ENCODE data around the gene MBNL2. TPM values are rescaled to one million over a fixed set of nuclear protein-coding genes. Genes with fewer than 3 reads are reported as not detected.

Gene MBNL2
- total RNA-seq, 4 donors from 2014 or later = 113 to 129 (median 118) TPM

- no peak for ATAC-seq
- no peaks in the 10 kb centered on the region for H3K9me3 ChIP-seq
- no peak overlapping the region for H3K27ac ChIP-seq
- peaks cover 5 to 9% (median 7%) of the 10 kb centered on the region in 3 donors for H3K4me1 ChIP-seq
- H3K36me3 ChIP-seq = no peaks in the 10 kb centered on the region
- WGBS, 2 donors (ENCODE audit: low coverage in 1 of 2) = 70 to 85% methylated on average over 2 of the region's 2 CpGs
- TF ChIP-seq POLR2A (IDR thresholded peaks at IDR 0.05) (no peak), EP300 (IDR thresholded peaks at IDR 0.05) (no peak), CTCF (IDR thresholded peaks at IDR 0.05) (no peak), POLR2AphosphoS5 (IDR thresholded peaks at IDR 0.05) (no peak)
- no peaks in the 10 kb centered on the region for H3K27me3 ChIP-seq
- H3K4me3 ChIP-seq = no peak overlapping the region
Measured at GRCh38 chr13:97219226-97219625, 2.9 kb upstream of the MBNL2 start.

DNA sequence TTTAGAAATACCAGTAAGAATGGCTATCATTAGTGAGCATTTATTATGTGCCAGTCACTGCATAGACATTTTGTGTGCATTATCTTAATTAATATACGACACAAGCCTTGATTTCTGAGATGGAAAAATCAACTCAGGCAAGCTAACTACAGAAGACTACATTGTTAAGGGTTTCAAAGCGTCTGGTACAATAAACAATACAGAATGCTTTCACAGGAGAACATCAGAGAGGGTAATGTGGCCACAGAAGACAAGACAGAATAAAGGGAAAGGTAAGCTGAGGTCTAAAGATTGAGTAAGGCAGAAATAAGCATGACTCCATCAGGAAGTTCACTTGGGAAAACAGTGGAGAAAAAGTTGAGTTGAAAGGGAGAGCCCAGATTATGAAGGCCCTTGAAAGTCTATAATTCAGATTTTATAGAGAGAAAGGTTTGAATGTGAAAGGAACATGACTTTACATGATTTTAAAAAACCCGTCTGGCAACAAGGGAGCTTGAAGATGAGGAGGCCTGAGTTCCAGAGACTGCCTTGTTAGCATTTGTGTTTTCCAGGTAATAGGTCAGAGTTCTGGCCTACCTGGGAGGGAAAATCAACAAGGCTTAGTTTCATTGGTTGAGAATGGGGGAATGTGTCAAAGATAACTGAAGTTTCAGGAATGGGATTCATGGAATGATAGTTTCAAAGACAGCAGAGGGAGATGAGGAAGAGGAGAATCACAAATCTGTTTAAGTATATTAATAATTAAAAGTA is 1.8 kb upstream of the MBNL2 start:
- Histone ChIP-seq H3K27me3 (no peaks in the 10 kb centered on the region), H3K9me3 (no peaks in the 10 kb centered on the region), H3K36me3 (no peaks in the 10 kb centered on the region), H3K27ac (peak overlapping the region in 1 of 4 donors; percentile 96), H3K4me3 (no peak overlapping the region), H3K4me1 (peaks cover 5 to 16% (median 7%) of the 10 kb centered on the region in 3 donors)
- no peak for TF ChIP-seq POLR2AphosphoS5 (IDR thresholded peaks at IDR 0.05)
- ATAC-seq = no peak
- 45 to 72% methylated on average over 3 of the region's 3 CpGs for WGBS, 2 donors (ENCODE audit: low coverage in 1 of 2)

GRCh38 chr13:97221046-97221445 is 1.1 kb upstream of the MBNL2 start:
- WGBS, 2 donors (ENCODE audit: low coverage in 1 of 2) = 82 to 83% methylated on average over 2 of the region's 2 CpGs
- Histone ChIP-seq H3K27me3 (no peaks in the 10 kb centered on the region), H3K27ac (peak overlapping the region; percentile 93 to 98 (median 96)), H3K36me3 (no peaks in the 10 kb centered on the region), H3K9me3 (no peaks in the 10 kb centered on the region), H3K4me1 (peaks cover 5 to 23% (median 7%) of the 10 kb centered on the region in 3 donors), H3K4me3 (no peak overlapping the region)
- TF ChIP-seq POLR2AphosphoS5 (IDR thresholded peaks at IDR 0.05) (no peak), EP300 (IDR thresholded peaks at IDR 0.05) (no peak), CTCF (IDR thresholded peaks at IDR 0.05) (no peak), POLR2A (IDR thresholded peaks at IDR 0.05) (no peak)
- ATAC-seq = no peak

DNA sequence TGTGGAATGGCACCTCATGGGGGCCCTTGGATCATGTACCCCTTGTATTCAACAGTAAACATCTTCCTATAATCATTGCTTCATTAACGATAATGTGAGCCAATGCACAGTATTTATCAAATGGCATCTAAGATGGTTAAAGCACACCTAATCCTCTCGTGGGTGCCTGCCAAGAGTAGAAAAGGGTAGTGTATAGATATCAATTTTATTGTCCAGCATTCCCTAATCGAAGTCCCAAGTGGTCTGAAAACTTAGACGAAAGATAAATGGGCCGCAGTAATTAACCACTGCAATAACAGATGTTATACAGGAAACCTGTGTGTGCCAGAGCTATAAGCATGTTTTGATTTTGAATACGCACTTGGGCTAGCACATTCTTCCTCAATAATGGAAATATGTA is 667 bp upstream of the MBNL2 start:
- Histone ChIP-seq H3K9me3 (no peaks in the 10 kb centered on the region), H3K36me3 (no peaks in the 10 kb centered on the region), H3K4me1 (peaks cover 7 to 27% (median 8%) of the 10 kb centered on the region in 3 donors), H3K27me3 (no peaks in the 10 kb centered on the region), H3K4me3 (peak overlapping the region; percentile 65 to 84), H3K27ac (peak overlapping the region; percentile 93 to 98 (median 96))
- WGBS, 2 donors (ENCODE audit: low coverage in 1 of 2) = 9 to 21% methylated on average over 6 of the region's 6 CpGs
- no peak for TF ChIP-seq POLR2AphosphoS5 (IDR thresholded peaks at IDR 0.05)
- no peak for TF ChIP-seq EP300 (IDR thresholded peaks at IDR 0.05)
- no peak for TF ChIP-seq POLR2A (IDR thresholded peaks at IDR 0.05)
- no peak for TF ChIP-seq CTCF (IDR thresholded peaks at IDR 0.05)
- no peak for ATAC-seq

DNA sequence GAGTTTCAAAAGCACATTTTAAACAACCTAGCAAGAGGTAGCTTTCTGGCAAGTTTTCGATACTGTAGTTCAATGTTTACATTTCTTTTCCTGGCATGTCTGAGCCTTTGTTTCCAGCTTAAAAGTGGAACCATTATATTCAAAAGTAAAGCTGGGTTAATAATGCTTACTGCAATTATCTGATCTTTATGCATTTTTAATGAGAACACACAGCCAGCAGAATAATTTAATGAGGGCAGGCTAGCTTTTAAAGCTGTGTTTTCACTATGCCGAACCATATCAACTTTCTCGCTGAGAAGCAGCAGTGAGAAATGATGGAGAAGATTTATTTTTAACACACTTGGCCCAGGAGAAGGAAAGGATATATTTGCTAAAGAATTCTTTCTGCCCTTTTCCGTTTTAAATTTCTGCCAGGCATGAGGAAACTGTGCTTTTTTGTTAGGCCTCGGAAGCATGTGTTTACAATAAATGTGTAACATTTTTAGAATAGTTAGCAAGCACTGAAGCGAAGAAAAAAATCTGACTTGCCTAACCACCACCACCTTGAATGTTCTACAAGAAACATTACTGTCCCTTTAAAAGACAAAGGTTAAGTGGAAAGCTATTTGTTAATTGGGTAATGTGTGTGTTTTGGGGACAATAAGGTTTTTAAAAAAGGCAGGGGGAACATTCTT is 1.0 kb downstream of the MBNL2 start:
- WGBS, 2 donors (ENCODE audit: low coverage in 1 of 2) = 0 to 2% methylated on average over 6 of the region's 6 CpGs
- H3K4me3 ChIP-seq = peak overlapping the region; percentile 65 to 84
- peaks cover 16 to 44% (median 19%) of the 10 kb centered on the region in 3 donors for H3K4me1 ChIP-seq
- no peaks in the 10 kb centered on the region for H3K36me3 ChIP-seq
- peak; percentile 10 for ATAC-seq
- H3K9me3 ChIP-seq = no peaks in the 10 kb centered on the region
- no peaks in the 10 kb centered on the region for H3K27me3 ChIP-seq
- no peak for TF ChIP-seq CTCF (IDR thresholded peaks at IDR 0.05)
- TF ChIP-seq POLR2A (IDR thresholded peaks at IDR 0.05) = no peak
- H3K27ac ChIP-seq = peak overlapping the region; percentile 93 to 98 (median 96)
